Mucosa of stomach (tissue), 1 donor: Measurements from ENCODE around the gene FNBP1.

Source experiments
- H3K27me3 ChIP-seq: one replicate; pipeline ENCODE4 v1.7.0; 2013; ENCODE audit warnings: mild to moderate bottlenecking, low read length; ENCODE audit not compliant: control insufficient read depth, insufficient read depth
- H3K36me3 ChIP-seq: one replicate; pipeline ENCODE4 v1.7.0; 2013; ENCODE audit warnings: low read length; ENCODE audit not compliant: control insufficient read depth, insufficient read depth
- H3K4me1 ChIP-seq: one replicate; pipeline ENCODE4 v1.7.0; 2013; ENCODE audit warnings: mild to moderate bottlenecking, low read length; ENCODE audit not compliant: control insufficient read depth, insufficient read depth
- H3K4me3 ChIP-seq: one replicate; pipeline ENCODE4 v1.7.0; 2013; ENCODE audit warnings: low read length
- H3K9ac ChIP-seq: one replicate; pipeline ENCODE4 v1.7.0; 2013; ENCODE audit warnings: mild to moderate bottlenecking, low read length, moderate library complexity
- H3K9me3 ChIP-seq: one replicate; pipeline ENCODE4 v1.7.0; 2013; ENCODE audit warnings: mild to moderate bottlenecking, low read length, moderate library complexity; ENCODE audit not compliant: control insufficient read depth
- donor health status: Pancreatic carcinoma.

The FNBP1 gene

GRCh38 chr9:130042406-130042884 is 544 bp downstream of the FNBP1 start:
- Histone ChIP-seq H3K27me3 (peaks cover 5% of the 10 kb centered on the region), H3K4me1 (peaks cover 28% of the 10 kb centered on the region), H3K9me3 (no peaks in the 10 kb centered on the region)

GRCh38 chr9:130041648-130042405 is 1.2 kb downstream of the FNBP1 start:
- H3K4me1 ChIP-seq, result peaks cover 28% of the 10 kb centered on the region
- H3K27me3 ChIP-seq, result peaks cover 5% of the 10 kb centered on the region
- H3K4me3 ChIP-seq, result peak overlapping the region; percentile 63

More at GRCh38 chr9:130042406-130042884, 544 bp downstream of the FNBP1 start:
- peak overlapping the region; percentile 88 for H3K9ac ChIP-seq
- H3K36me3 ChIP-seq, result no peaks in the 10 kb centered on the region
- peak overlapping the region; percentile 63 for H3K4me3 ChIP-seq

GRCh38 chr9:130040984-130041647 is 1.9 kb downstream of the FNBP1 start:
- Histone ChIP-seq H3K36me3 (no peaks in the 10 kb centered on the region), H3K4me3 (no peak overlapping the region), H3K9ac (peak overlapping the region; percentile 41), H3K9me3 (no peaks in the 10 kb centered on the region), H3K27me3 (peaks cover 5% of the 10 kb centered on the region), H3K4me1 (peaks cover 34% of the 10 kb centered on the region)

More at GRCh38 chr9:130041648-130042405, 1.2 kb downstream of the FNBP1 start:
- no peaks in the 10 kb centered on the region for H3K9me3 ChIP-seq
- peak overlapping the region; percentile 88 for H3K9ac ChIP-seq
- no peaks in the 10 kb centered on the region for H3K36me3 ChIP-seq

DNA sequence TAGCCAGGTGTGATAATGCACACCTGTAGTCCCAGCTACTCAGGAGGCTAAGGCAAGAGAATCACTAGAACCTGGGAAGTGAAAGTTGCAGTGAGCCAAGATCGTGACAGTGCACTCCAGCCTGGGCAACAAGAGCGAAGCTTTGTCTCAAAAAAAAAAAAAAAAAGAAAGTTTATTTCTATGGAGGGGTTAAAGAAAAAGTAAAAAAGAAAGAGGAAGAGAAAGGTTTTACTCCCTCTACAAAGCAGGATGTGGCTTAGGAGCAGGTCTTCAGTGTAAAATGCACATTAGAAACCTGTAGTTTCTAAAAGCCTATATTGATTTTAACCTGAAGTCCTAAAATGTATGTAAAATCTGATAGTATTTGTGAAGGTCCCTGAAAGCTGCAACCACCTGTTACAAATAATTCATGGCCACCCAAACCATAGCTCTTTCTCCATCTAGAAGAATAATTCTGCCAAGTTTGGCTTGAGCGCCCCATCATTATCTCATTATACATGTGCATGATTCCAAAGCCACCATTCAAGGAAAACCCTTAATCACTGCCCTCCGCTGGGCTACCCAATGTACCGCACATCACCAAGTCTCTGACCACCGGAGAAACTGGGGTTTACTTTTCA is 3.4 kb downstream of the FNBP1 start:
- Histone ChIP-seq H3K4me1 (peaks cover 30% of the 10 kb centered on the region), H3K36me3 (no peaks in the 10 kb centered on the region), H3K4me3 (no peak overlapping the region), H3K9me3 (no peaks in the 10 kb centered on the region), H3K9ac (no peak overlapping the region), H3K27me3 (peaks cover 5% of the 10 kb centered on the region)

DNA sequence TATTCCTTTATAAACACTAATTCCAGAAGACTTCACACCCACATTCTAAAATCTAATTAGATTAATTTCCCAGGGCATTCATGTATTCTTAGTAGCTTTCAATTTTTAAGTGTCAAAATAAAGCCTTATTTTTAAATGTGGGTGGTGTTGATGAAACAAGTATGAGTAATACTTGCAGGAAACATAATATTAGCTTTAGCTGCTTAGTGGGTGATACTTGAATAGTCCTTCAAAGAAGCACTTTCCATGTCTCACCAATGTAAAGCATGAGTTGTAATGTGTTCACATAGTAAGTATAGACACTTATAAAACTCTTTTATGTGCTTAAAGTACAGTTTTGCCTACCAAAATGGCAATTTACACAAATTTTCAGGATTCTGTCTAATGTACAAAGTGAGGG is 6.9 kb downstream of the FNBP1 start:
- Histone ChIP-seq H3K4me3 (no peak overlapping the region), H3K9ac (no peak overlapping the region), H3K4me1 (peaks cover 16% of the 10 kb centered on the region), H3K9me3 (no peaks in the 10 kb centered on the region), H3K36me3 (no peaks in the 10 kb centered on the region), H3K27me3 (no peaks in the 10 kb centered on the region)

GRCh38 chr9:130034570-130034969 is 8.4 kb downstream of the FNBP1 start:
- Histone ChIP-seq H3K9me3 (no peaks in the 10 kb centered on the region), H3K4me3 (no peak overlapping the region), H3K4me1 (peaks cover 19% of the 10 kb centered on the region), H3K9ac (no peak overlapping the region), H3K27me3 (no peaks in the 10 kb centered on the region), H3K36me3 (no peaks in the 10 kb centered on the region)

GRCh38 chr9:130030651-130031127 is 12.3 kb downstream of the FNBP1 start:
- no peaks in the 10 kb centered on the region for H3K36me3 ChIP-seq
- H3K27me3 ChIP-seq, result no peaks in the 10 kb centered on the region
- H3K4me3 ChIP-seq, result no peak overlapping the region
- H3K9ac ChIP-seq, result no peak overlapping the region
- peaks cover 22% of the 10 kb centered on the region for H3K4me1 ChIP-seq
- no peaks in the 10 kb centered on the region for H3K9me3 ChIP-seq

GRCh38 chr9:130029223-130029973 is 13.6 kb downstream of the FNBP1 start:
- Histone ChIP-seq H3K4me3 (no peak overlapping the region), H3K9ac (no peak overlapping the region), H3K4me1 (peaks cover 21% of the 10 kb centered on the region), H3K27me3 (no peaks in the 10 kb centered on the region), H3K36me3 (no peaks in the 10 kb centered on the region), H3K9me3 (no peaks in the 10 kb centered on the region)

GRCh38 chr9:130028493-130029222 is 14.3 kb downstream of the FNBP1 start:
- no peaks in the 10 kb centered on the region for H3K36me3 ChIP-seq

GRCh38 chr9:130027533-130028365 is 15.2 kb downstream of the FNBP1 start:
- H3K36me3 ChIP-seq, result no peaks in the 10 kb centered on the region
- H3K9ac ChIP-seq, result no peak overlapping the region
- H3K9me3 ChIP-seq, result no peaks in the 10 kb centered on the region
- H3K4me3 ChIP-seq, result no peak overlapping the region
- H3K27me3 ChIP-seq, result no peaks in the 10 kb centered on the region
- peaks cover 21% of the 10 kb centered on the region for H3K4me1 ChIP-seq

More at GRCh38 chr9:130028493-130029222, 14.3 kb downstream of the FNBP1 start:
- H3K27me3 ChIP-seq, result no peaks in the 10 kb centered on the region
- H3K9ac ChIP-seq, result no peak overlapping the region
- H3K9me3 ChIP-seq, result no peaks in the 10 kb centered on the region
- H3K4me1 ChIP-seq, result peaks cover 21% of the 10 kb centered on the region
- no peak overlapping the region for H3K4me3 ChIP-seq
